Right lobe of liver (tissue), 6 donors: Measurements from ENCODE around the gene SLC38A3. TPM values are rescaled to one million over a fixed set of nuclear protein-coding genes. Genes with fewer than 3 reads are reported as not detected.

Source experiments
- ATAC-seq, 4 donors: fragments of 200-7000 bp; cut with Tn5 transposase; one replicate each; pipeline ENCODE4 v1.9.1; 2020; ENCODE audit warnings: mild to moderate bottlenecking in 4 of 4, moderate library complexity in 4 of 4
- DNase-seq, 3 donors: peaks; one replicate each; pipeline ENCODE4 v3.0.0-alpha.2; 2020
- H3K27ac ChIP-seq, 3 donors: fragments of 200-600 bp; one replicate each; pipeline ENCODE4 v1.8.0; 2022
- H3K27me3 ChIP-seq, 2 donors: fragments of 200-600 bp; one replicate each; pipeline ENCODE4 v1.8.0; 2022
- H3K36me3 ChIP-seq, 4 donors: fragments of 200-600 bp; sonication (generic) in 1 of 4; one replicate each; pipeline versions ENCODE4 v1.5.1 to v1.8.0; 2017 to 2022; ENCODE audit warnings: control low read depth in 1 of 4
- H3K4me1 ChIP-seq, 4 donors: fragments of 200-600 bp; sonication (generic) in 1 of 4; one replicate each; pipeline versions ENCODE4 v1.5.1 to v1.8.0; 2017 to 2022; ENCODE audit warnings: control low read depth in 1 of 4
- H3K4me3 ChIP-seq, 3 donors: fragments of 200-600 bp; one replicate each; pipeline ENCODE4 v1.8.0; 2022
- H3K9me3 ChIP-seq, 4 donors: fragments of 200-600 bp; sonication (generic) in 1 of 4; one replicate each; pipeline versions ENCODE4 v1.5.1 to v1.8.0; 2017 to 2022; ENCODE audit warnings: control low read depth in 1 of 4
- POLR2A ChIP-seq: fragments of 450-650 bp; IDR thresholded peaks from one replicate; pipeline ENCODE4 v1.6.1; 2017; ENCODE audit warnings: antibody characterized with exemption, mild to moderate bottlenecking
- WGBS: methylation state at CpG from one replicate; pipeline ENCODE4 v1.1.6; 2018; ENCODE audit warnings: low coverage, low lambda C conversion rate; ENCODE audit not compliant: insufficient coverage; ENCODE audit errors: missing lambda C conversion rate; 5-methylcytosine and 5-hydroxymethylcytosine counted together
- intact Hi-C, 2 donors: fragments of 100-400 bp; cut with DNase I; formaldehyde crosslinking; loops; one replicate each; pipeline versions ENCODE4 v1.11.2 to v1.14.1; 2022
- total RNA-seq, 6 experiments: library from RNA; depleted of rRNA in 2 of 6; stranded (reverse); fragments of >200 nt in 2 of 6; fragmentation: NEBNext Ultra II Directional in 3 of 6; extraction: Animal tissue kit (Norgen Biotek cat#: 25700) in 3 of 6; gene quantifications; one replicate each; pipeline versions ENCODE4 v1.1.0 to v1.2.4, GENCODE V29; 2016 to 2023
- TF ChIP-seq, protein P1 (sequence below), 4 donors: fragments of 200-600 bp in 3 of 4; fragments of 450-650 bp in 1 of 4; IDR thresholded peaks; one replicate each; pipeline versions ENCODE4 v1.5.1 to v1.8.0; 2016 to 2022; ENCODE audit warnings: antibody characterized with exemption in 4 of 4, mild to moderate bottlenecking in 2 of 4
- donor health status: DM: no; HTN: yes; CAD: no.
- donor health status: DM: no; HTN: no; CAD: no.
- donor health status: DM: no; HTN: no; CAD: no.
- donor health status: DM: no; HTN: yes; CAD: no.
- donor health status: DM: no; HTN: yes; CAD: no.

The SLC38A3 gene
- total RNA-seq, 6 experiments from 2014 or later, result 77.7 to 311 (median 190) TPM

GRCh38 chr3:50212502-50212901, 7.4 kb downstream of the SLC38A3 start:
- 17% methylated on average over 1 of the region's 4 CpGs for WGBS

DNA sequence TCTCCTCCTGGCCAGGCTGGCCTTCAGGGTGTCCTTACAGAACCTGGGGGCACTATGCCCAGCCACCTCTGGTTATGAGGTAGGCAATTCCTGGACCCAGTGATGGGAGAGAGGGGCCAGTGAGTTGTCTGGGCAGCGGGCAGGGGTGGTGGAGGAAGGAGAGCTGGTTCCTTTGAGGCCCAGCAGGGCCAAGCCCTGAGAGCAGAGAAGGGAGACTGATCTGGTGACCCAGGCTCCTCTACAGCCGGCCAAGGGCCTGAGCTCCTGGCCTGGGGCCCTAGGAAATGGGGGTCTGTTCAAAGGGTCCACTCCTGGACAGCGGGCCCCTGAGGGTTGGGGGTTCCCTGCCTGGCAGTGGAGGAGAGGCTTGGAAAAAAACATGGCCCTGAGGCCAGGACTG, 7.9 kb downstream of the SLC38A3 start:
- H3K36me3 ChIP-seq, result peaks cover 0 to 36% (median 4%) of the 10 kb centered on the region in 4 donors
- TF ChIP-seq, protein P1, sequence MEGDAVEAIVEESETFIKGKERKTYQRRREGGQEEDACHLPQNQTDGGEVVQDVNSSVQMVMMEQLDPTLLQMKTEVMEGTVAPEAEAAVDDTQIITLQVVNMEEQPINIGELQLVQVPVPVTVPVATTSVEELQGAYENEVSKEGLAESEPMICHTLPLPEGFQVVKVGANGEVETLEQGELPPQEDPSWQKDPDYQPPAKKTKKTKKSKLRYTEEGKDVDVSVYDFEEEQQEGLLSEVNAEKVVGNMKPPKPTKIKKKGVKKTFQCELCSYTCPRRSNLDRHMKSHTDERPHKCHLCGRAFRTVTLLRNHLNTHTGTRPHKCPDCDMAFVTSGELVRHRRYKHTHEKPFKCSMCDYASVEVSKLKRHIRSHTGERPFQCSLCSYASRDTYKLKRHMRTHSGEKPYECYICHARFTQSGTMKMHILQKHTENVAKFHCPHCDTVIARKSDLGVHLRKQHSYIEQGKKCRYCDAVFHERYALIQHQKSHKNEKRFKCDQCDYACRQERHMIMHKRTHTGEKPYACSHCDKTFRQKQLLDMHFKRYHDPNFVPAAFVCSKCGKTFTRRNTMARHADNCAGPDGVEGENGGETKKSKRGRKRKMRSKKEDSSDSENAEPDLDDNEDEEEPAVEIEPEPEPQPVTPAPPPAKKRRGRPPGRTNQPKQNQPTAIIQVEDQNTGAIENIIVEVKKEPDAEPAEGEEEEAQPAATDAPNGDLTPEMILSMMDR (IDR thresholded peaks at IDR 0.05), result no peak
- no peak for TF ChIP-seq POLR2A
- H3K9me3 ChIP-seq, result no peaks in the 10 kb centered on the region
- intact Hi-C loops, result no loop called here
- H3K27ac ChIP-seq, result peak overlapping the region; percentile 17 to 99 (median 89)
- ATAC-seq, result no peak
- 21% methylated on average over 2 of the region's 3 CpGs for WGBS
- peak overlapping the region in 1 of 3 donors; percentile 2 for H3K4me3 ChIP-seq
- no peak for DNase-seq
- peaks cover 0 to 65% (median 22%) of the 10 kb centered on the region in 4 donors for H3K4me1 ChIP-seq
- no peaks in the 10 kb centered on the region for H3K27me3 ChIP-seq

More at GRCh38 chr3:50212502-50212901, 7.4 kb downstream of the SLC38A3 start:
- Histone ChIP-seq H3K27me3 (no peaks in the 10 kb centered on the region), H3K4me1 (peaks cover 0 to 70% (median 24%) of the 10 kb centered on the region in 4 donors), H3K9me3 (no peaks in the 10 kb centered on the region), H3K4me3 (peak overlapping the region in 1 of 3 donors; percentile 20), H3K27ac (peak overlapping the region; percentile 17 to 99 (median 89)), H3K36me3 (peaks cover 0 to 31% (median 4%) of the 10 kb centered on the region in 4 donors)
- no peak for DNase-seq
- intact Hi-C loops, result no loop called here
- TF ChIP-seq, protein P1 (IDR thresholded peaks at IDR 0.05), result peak in 2 of 4 donors; percentile 8 to 21
- no peak for TF ChIP-seq POLR2A
- ATAC-seq, result peak in 1 of 4 donors; percentile 5

- DNase-seq, result no peak
- no CpG with 5 or more reads among the region's 12 CpGs for WGBS
- no peak overlapping the region for H3K4me3 ChIP-seq
- H3K4me1 ChIP-seq, result peaks cover 0 to 64% (median 21%) of the 10 kb centered on the region in 4 donors
- H3K27ac ChIP-seq, result peak overlapping the region; percentile 17 to 99 (median 89)
- H3K9me3 ChIP-seq, result no peaks in the 10 kb centered on the region
- peak in 1 of 4 donors; percentile 17 for ATAC-seq
- no peaks in the 10 kb centered on the region for H3K27me3 ChIP-seq
- intact Hi-C loops, result no loop called here
- no peak for TF ChIP-seq POLR2A
- peaks cover 0 to 40% (median 5%) of the 10 kb centered on the region in 4 donors for H3K36me3 ChIP-seq
Observed at GRCh38 chr3:50213373-50213772, 8.3 kb downstream of the SLC38A3 start.

DNA sequence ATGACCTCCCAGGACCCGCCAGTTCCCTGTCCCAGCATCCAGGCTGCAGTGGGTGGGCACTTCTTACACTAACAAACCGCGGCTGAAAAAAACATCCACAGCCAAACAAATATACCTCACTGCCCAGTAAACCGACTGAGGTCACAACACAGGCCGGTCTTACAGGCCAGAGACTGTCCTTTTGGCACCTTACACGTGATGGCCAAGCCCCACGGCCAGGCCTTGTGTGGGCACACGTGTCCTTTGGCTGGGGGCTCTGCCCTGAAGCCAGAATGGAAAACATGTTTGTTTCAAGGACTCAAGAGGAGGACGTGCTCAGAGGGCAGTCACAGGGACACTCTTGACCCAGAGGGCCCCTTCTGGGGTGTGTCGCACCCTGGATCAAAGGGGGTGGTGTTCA, 9.8 kb downstream of the SLC38A3 start:
- Histone ChIP-seq H3K4me1 (peaks cover 0 to 61% (median 20%) of the 10 kb centered on the region in 4 donors), H3K4me3 (no peak overlapping the region), H3K27me3 (no peaks in the 10 kb centered on the region), H3K9me3 (no peaks in the 10 kb centered on the region), H3K36me3 (peaks cover 0 to 54% (median 7%) of the 10 kb centered on the region in 4 donors), H3K27ac (peak overlapping the region in 2 of 3 donors; percentile 47 to 99)
- DNase-seq (peak in 1 of 3 donors; percentile 79), ATAC-seq (peak in 2 of 4 donors; percentile 5 to 12)
- 31% methylated on average over 4 of the region's 10 CpGs for WGBS
- intact Hi-C loops, result no loop called here
- TF ChIP-seq POLR2A, result no peak
- TF ChIP-seq, protein P1 (IDR thresholded peaks at IDR 0.05), result no peak

- H3K4me3 ChIP-seq, result no peak overlapping the region
- DNase-seq (peak in 1 of 3 donors; percentile 48), ATAC-seq (no peak)
- H3K4me1 ChIP-seq, result peaks cover 0 to 61% (median 20%) of the 10 kb centered on the region in 4 donors
- TF ChIP-seq, protein P1 (IDR thresholded peaks at IDR 0.05), result no peak
- TF ChIP-seq POLR2A, result no peak
- WGBS, result 51% methylated on average over 7 of the region's 9 CpGs
- intact Hi-C loops, result no loop called here
- H3K36me3 ChIP-seq, result peaks cover 0 to 54% (median 7%) of the 10 kb centered on the region in 4 donors
- peak overlapping the region in 1 of 3 donors; percentile 62 for H3K27ac ChIP-seq
- no peaks in the 10 kb centered on the region for H3K9me3 ChIP-seq
- no peaks in the 10 kb centered on the region for H3K27me3 ChIP-seq
Observed at GRCh38 chr3:50215529-50215928, 10.5 kb downstream of the SLC38A3 start.
